ENCODE data around the gene NAA20. TPM values are rescaled to one million over a fixed set of nuclear protein-coding genes. Genes with fewer than 3 reads are reported as not detected.

The NAA20 gene
- total and polyA plus RNA-seq, 2 of the 13 experiments (the other 11 are each of a cell fraction or from before 2014, with no cell fraction given): 81.9 to 82.8 TPM

DNA sequence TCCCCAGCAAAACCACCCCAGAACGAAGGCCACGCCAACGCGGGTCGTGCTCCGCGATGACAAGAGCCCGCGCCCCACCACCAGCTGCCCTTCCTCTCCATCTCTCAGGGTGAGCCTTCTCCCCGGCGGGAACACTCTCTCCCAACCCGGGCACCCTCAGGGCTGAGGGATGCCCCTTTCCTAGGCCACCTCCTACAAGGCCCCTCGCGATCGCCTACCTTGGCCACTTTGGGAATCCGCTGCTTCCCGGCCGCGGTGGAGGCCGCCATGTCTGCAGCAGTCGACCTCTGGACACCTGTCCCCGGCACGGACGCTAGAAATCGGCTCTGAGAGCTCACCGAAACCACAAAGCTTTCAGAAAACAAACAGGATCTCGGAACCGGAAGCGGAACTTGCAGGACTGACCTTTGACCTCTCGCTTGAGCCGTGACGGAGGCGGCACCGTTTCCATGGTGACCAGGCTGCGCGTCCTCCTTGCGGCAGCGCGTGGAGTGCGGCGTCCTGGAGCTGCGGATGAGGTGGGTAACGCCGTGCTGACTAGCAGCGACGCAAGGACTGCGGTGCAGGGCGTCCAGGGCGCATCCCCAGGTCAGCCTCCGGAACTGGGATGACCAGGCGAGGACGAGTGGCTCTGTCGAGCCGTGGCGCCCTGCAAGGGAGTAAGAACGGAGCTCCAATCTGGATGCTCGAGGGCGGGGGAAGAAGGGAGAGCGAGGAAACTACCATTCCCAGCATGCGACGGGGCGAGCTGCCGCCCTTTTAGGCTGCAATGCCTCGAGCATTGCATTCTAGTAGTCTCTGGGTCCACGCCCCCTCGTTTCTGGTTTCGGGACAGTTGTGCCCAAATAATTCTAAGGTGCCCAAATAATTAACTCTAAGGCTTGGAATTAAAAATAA is 35.2 kb downstream of the NAA20 start, which contains the start of the genes CFAP61 and CRNKL1 (continued):
- no peak for TF ChIP-seq ZNF496 (CRISPR knock-in tag; IDR thresholded peaks at IDR 0.05; ENCODE audit: insufficient replicate concordance)
- TF ChIP-seq, protein P1, sequence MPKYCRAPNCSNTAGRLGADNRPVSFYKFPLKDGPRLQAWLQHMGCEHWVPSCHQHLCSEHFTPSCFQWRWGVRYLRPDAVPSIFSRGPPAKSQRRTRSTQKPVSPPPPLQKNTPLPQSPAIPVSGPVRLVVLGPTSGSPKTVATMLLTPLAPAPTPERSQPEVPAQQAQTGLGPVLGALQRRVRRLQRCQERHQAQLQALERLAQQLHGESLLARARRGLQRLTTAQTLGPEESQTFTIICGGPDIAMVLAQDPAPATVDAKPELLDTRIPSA (CRISPR knock-in tag; IDR thresholded peaks at IDR 0.05; ENCODE audit: borderline replicate concordance): no peak; the same call in 1 of the 2 replicates
- TF ChIP-seq AHR (CRISPR knock-in tag; IDR thresholded peaks at IDR 0.05): peak; percentile 97
- peak; percentile 77; the same call in 1 of the 2 replicates for TF ChIP-seq ZNF567 (CRISPR knock-in tag; IDR thresholded peaks at IDR 0.05; ENCODE audit: borderline replicate concordance)
- TF ChIP-seq FOXM1 (CRISPR knock-in tag; IDR thresholded peaks at IDR 0.05): no peak
- no peak for TF ChIP-seq ZFAT (CRISPR knock-in tag; conservative IDR thresholded peaks at IDR 0.05)
- TF ChIP-seq SMARCC2 (IDR thresholded peaks at IDR 0.05): no peak
- 0 out of 2 replicates have a peak, but pooled peaks have one; percentile 5 for TF ChIP-seq ZNF652 (CRISPR knock-in tag; IDR thresholded peaks at IDR 0.05; ENCODE audit: borderline replicate concordance, low read depth)
- TF ChIP-seq NKX3-1 (CRISPR knock-in tag; IDR thresholded peaks at IDR 0.05): peak; percentile 97
- TF ChIP-seq, protein P2, sequence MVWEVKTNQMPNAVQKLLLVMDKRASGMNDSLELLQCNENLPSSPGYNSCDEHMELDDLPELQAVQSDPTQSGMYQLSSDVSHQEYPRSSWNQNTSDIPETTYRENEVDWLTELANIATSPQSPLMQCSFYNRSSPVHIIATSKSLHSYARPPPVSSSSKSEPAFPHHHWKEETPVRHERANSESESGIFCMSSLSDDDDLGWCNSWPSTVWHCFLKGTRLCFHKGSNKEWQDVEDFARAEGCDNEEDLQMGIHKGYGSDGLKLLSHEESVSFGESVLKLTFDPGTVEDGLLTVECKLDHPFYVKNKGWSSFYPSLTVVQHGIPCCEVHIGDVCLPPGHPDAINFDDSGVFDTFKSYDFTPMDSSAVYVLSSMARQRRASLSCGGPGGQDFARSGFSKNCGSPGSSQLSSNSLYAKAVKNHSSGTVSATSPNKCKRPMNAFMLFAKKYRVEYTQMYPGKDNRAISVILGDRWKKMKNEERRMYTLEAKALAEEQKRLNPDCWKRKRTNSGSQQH (CRISPR knock-in tag; IDR thresholded peaks at IDR 0.05; ENCODE audit: low read depth): peak; percentile 98
- TF ChIP-seq ZNF274 (CRISPR knock-in tag; IDR thresholded peaks at IDR 0.05): peak; percentile 86
- TF ChIP-seq, protein P3, sequence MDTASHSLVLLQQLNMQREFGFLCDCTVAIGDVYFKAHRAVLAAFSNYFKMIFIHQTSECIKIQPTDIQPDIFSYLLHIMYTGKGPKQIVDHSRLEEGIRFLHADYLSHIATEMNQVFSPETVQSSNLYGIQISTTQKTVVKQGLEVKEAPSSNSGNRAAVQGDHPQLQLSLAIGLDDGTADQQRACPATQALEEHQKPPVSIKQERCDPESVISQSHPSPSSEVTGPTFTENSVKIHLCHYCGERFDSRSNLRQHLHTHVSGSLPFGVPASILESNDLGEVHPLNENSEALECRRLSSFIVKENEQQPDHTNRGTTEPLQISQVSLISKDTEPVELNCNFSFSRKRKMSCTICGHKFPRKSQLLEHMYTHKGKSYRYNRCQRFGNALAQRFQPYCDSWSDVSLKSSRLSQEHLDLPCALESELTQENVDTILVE (CRISPR knock-in tag; IDR thresholded peaks at IDR 0.05): peak; percentile 91
- TF ChIP-seq ZNF660 (CRISPR knock-in tag; IDR thresholded peaks at IDR 0.05; ENCODE audit: borderline replicate concordance, low read depth): no peak
- peak; percentile 39 for TF ChIP-seq SP5 (CRISPR knock-in tag; IDR thresholded peaks at IDR 0.05; ENCODE audit: borderline replicate concordance, low read depth)
- TF ChIP-seq IRX3 (CRISPR knock-in tag; IDR thresholded peaks at IDR 0.05; ENCODE audit: borderline replicate concordance, low read depth): no peak; the same call in 1 of the 2 replicates
- TF ChIP-seq, protein P4, sequence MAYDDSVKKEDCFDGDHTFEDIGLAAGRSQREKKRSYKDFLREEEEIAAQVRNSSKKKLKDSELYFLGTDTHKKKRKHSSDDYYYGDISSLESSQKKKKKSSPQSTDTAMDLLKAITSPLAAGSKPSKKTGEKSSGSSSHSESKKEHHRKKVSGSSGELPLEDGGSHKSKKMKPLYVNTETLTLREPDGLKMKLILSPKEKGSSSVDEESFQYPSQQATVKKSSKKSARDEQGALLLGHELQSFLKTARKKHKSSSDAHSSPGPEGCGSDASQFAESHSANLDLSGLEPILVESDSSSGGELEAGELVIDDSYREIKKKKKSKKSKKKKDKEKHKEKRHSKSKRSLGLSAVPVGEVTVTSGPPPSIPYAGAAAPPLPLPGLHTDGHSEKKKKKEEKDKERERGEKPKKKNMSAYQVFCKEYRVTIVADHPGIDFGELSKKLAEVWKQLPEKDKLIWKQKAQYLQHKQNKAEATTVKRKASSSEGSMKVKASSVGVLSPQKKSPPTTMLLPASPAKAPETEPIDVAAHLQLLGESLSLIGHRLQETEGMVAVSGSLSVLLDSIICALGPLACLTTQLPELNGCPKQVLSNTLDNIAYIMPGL (CRISPR knock-in tag; IDR thresholded peaks at IDR 0.05; ENCODE audit: borderline replicate concordance in 1 of 2, low read depth in 1 of 2): peak; percentile 91 to 92; a peak in 3 of 4 replicates
- peak; percentile 87 for TF ChIP-seq SRY (CRISPR knock-in tag; IDR thresholded peaks at IDR 0.05)
- peak; percentile 18; the same call in 1 of the 2 replicates for TF ChIP-seq DPF2 (CRISPR knock-in tag; IDR thresholded peaks at IDR 0.05; ENCODE audit: borderline replicate concordance, low read depth)
- no peak; the same call in 1 of the 2 replicates for TF ChIP-seq SNAI1 (CRISPR knock-in tag; IDR thresholded peaks at IDR 0.05; ENCODE audit: borderline replicate concordance)
